ENCODE results near the gene PACSIN1. TPM values are rescaled to one million over a fixed set of nuclear protein-coding genes. Genes with fewer than 3 reads are reported as not detected.
A peak's percentile ranks its signal among the peaks of the same experiment; 100 is the strongest.

The PACSIN1 gene
- total RNA-seq, 1 experiment from 2014 or later = 7.0 TPM

- no peak overlapping the region for H4K8ac ChIP-seq (replicated peaks; ENCODE audit: insufficient read length, low read depth, low read length)
- no peak for DNase-seq
- no peak overlapping the region for H4K91ac ChIP-seq (ENCODE audit: insufficient read length, low read depth, low read length)
- H3K56ac ChIP-seq (ENCODE audit: insufficient read length, low read depth, low read length) = no peak overlapping the region
- peaks cover 11% of the 10 kb centered on the region for H3K23me2 ChIP-seq (ENCODE audit: insufficient read length, low read depth, low read length, poor library complexity, severe bottlenecking)
- 0 out of 7 replicates have a peak overlapping the region, but pooled peaks of 1 of the 3 experiments have one; percentile 13 for H3K27ac Mint-ChIP-seq
- no peaks in the 10 kb centered on the region for H3K4me1 ChIP-seq (ENCODE audit: insufficient read depth, low read length)
- no peaks in the 10 kb centered on the region for H3K79me1 ChIP-seq (ENCODE audit: insufficient read depth, low read depth, low read length, poor library complexity, severe bottlenecking)
- H3K4me3 Mint-ChIP-seq = no peak overlapping the region
- no peaks in the 10 kb centered on the region for H4K20me1 ChIP-seq (ENCODE audit: control insufficient read depth, insufficient read depth, insufficient read length)
- H2BK5ac ChIP-seq (ENCODE audit: insufficient read length, low read length) = no peak overlapping the region
- no CpG with 5 or more reads among the region's 6 CpGs for WGBS (ENCODE audit: extremely low coverage, insufficient read length, low lambda C conversion rate)
- no peaks in the 10 kb centered on the region for H3K79me2 ChIP-seq (ENCODE audit: insufficient read depth, low read length)
- no peak overlapping the region for H3T11ph ChIP-seq (ENCODE audit: low read length)
- peaks cover 20 to 38% of the 10 kb centered on the region in 2 experiments for H3K4me1 Mint-ChIP-seq
- no peak overlapping the region for H4K5ac ChIP-seq (ENCODE audit: insufficient read length, low read depth, low read length)
- no peak overlapping the region for H3K4me2 ChIP-seq (ENCODE audit: insufficient read depth, insufficient read length, low read length)
- H2BK15ac ChIP-seq (ENCODE audit: low read depth, low read length) = no peak overlapping the region
- no peak overlapping the region for H3K4ac ChIP-seq (ENCODE audit: low read depth, low read length)
- no peaks in the 10 kb centered on the region for H3K9me3 Mint-ChIP-seq
- no peaks in the 10 kb centered on the region for H3K9me3 ChIP-seq (ENCODE audit: control insufficient read depth, low read depth, low read length)
- H2BK120ac ChIP-seq (ENCODE audit: low read depth, low read length, poor library complexity, severe bottlenecking) = no peak overlapping the region
- no peak overlapping the region for H2AK5ac ChIP-seq (ENCODE audit: insufficient read length, low read length)
- H3K36me3 Mint-ChIP-seq (ENCODE audit: insufficient read depth in 1 of 3, low read depth in 3 of 3) = no peaks in the 10 kb centered on the region
- no peak overlapping the region for H3K9ac ChIP-seq (ENCODE audit: extremely low read depth, insufficient read length, low read length)
- H3K14ac ChIP-seq (ENCODE audit: insufficient read depth, low read length) = no peak overlapping the region
- no peaks in the 10 kb centered on the region for H3K27me3 ChIP-seq (ENCODE audit: insufficient read depth, low read length)
- H3K27me3 Mint-ChIP-seq (ENCODE audit: low read depth) = peaks cover 20% of the 10 kb centered on the region
- TF ChIP-seq, protein P1, sequence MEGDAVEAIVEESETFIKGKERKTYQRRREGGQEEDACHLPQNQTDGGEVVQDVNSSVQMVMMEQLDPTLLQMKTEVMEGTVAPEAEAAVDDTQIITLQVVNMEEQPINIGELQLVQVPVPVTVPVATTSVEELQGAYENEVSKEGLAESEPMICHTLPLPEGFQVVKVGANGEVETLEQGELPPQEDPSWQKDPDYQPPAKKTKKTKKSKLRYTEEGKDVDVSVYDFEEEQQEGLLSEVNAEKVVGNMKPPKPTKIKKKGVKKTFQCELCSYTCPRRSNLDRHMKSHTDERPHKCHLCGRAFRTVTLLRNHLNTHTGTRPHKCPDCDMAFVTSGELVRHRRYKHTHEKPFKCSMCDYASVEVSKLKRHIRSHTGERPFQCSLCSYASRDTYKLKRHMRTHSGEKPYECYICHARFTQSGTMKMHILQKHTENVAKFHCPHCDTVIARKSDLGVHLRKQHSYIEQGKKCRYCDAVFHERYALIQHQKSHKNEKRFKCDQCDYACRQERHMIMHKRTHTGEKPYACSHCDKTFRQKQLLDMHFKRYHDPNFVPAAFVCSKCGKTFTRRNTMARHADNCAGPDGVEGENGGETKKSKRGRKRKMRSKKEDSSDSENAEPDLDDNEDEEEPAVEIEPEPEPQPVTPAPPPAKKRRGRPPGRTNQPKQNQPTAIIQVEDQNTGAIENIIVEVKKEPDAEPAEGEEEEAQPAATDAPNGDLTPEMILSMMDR (conservative IDR thresholded peaks at IDR 0.05) = no peak
- no peak overlapping the region for H2BK12ac ChIP-seq (ENCODE audit: insufficient read length, low read depth, low read length)
- no peak overlapping the region for H2BK20ac ChIP-seq (ENCODE audit: low read depth, low read length, poor library complexity, severe bottlenecking)
- H3K27ac ChIP-seq (ENCODE audit: insufficient read length, low read depth, low read length) = no peak overlapping the region
- no peak overlapping the region for H3K23ac ChIP-seq (ENCODE audit: insufficient read length, low read depth, low read length)
- H2AFZ ChIP-seq (ENCODE audit: low read length) = no peak overlapping the region
- H3K18ac ChIP-seq (ENCODE audit: insufficient read length, low read depth, low read length) = no peak overlapping the region
Measured at GRCh38 chr6:34462010-34462409, 3.9 kb upstream of the PACSIN1 start.
